Loucy (cell line): ENCODE results near the gene DCST1.

Experiments used
- H2AFZ ChIP-seq: fragments of 200-600 bp; sonication (generic); 2 replicates; pipeline ENCODE4 v1.6.0; 2016; ENCODE audit warnings: antibody characterized with exemption, mild to moderate bottlenecking, low read length, moderate library complexity
- H3F3A ChIP-seq: fragments of 200-600 bp; 2 replicates; pipeline ENCODE4 v1.6.0; 2016; ENCODE audit warnings: antibody characterized with exemption, low read depth, mild to moderate bottlenecking
- H3K27me3 ChIP-seq: fragments of 200-600 bp; sonication (generic); 2 replicates; pipeline ENCODE4 v1.6.1; 2014; ENCODE audit warnings: low read length, mild to moderate bottlenecking; ENCODE audit not compliant: insufficient read depth, poor library complexity, severe bottlenecking
- H3K36me3 ChIP-seq: fragments of 200-600 bp; sonication (generic); 2 replicates; pipeline ENCODE4 v1.6.1; 2016; ENCODE audit warnings: low read length; ENCODE audit not compliant: insufficient read depth
- H3K4me1 ChIP-seq: fragments of 200-600 bp; sonication (generic); 2 replicates; pipeline ENCODE4 v1.5.1; 2014; ENCODE audit warnings: low read length, mild to moderate bottlenecking; ENCODE audit not compliant: insufficient read depth, poor library complexity, severe bottlenecking
- H3K4me2 ChIP-seq: fragments of 200-600 bp; sonication (generic); 2 replicates; pipeline ENCODE4 v1.6.0; 2014; ENCODE audit warnings: antibody characterized with exemption, low read length, low read depth, mild to moderate bottlenecking; ENCODE audit not compliant: poor library complexity, severe bottlenecking
- H3K4me3 ChIP-seq: fragments of 200-600 bp; sonication (generic); 2 replicates; pipeline ENCODE4 v1.5.1; 2014; ENCODE audit warnings: low read length, mild to moderate bottlenecking, mixed read lengths; ENCODE audit not compliant: poor library complexity, severe bottlenecking
- H3K79me2 ChIP-seq: fragments of 200-600 bp; sonication (generic); 2 replicates; pipeline ENCODE4 v1.6.1; 2014; ENCODE audit warnings: low read length; ENCODE audit not compliant: insufficient read depth
- H3K9ac ChIP-seq: fragments of 200-600 bp; sonication (generic); 2 replicates; pipeline ENCODE4 v1.6.0; 2014; ENCODE audit warnings: mild to moderate bottlenecking, low read depth, low read length, moderate library complexity; ENCODE audit not compliant: poor library complexity, severe bottlenecking
- H3K9me2 ChIP-seq: fragments of 200-600 bp; sonication (generic); replicated peaks from 2 replicates; pipeline ENCODE4 v1.6.1; 2016; ENCODE audit warnings: low read depth, low read length, mixed read lengths
- H3K9me3 ChIP-seq: fragments of 200-600 bp; sonication (generic); 2 replicates; pipeline ENCODE4 v1.6.1; 2014; ENCODE audit warnings: mild to moderate bottlenecking, antibody characterized with exemption, low read length, low read depth; ENCODE audit not compliant: insufficient read depth
- H4K20me1 ChIP-seq: fragments of 200-600 bp; sonication (generic); 2 replicates; pipeline ENCODE4 v1.6.0; 2014; ENCODE audit warnings: antibody characterized with exemption, low read length, mild to moderate bottlenecking; ENCODE audit not compliant: insufficient read depth, poor library complexity, severe bottlenecking
- CTCF ChIP-seq: fragments of 200-600 bp; sonication (generic); conservative IDR thresholded peaks from 2 replicates; pipeline ENCODE4 v1.5.1; 2014; ENCODE audit warnings: mild to moderate bottlenecking, antibody characterized with exemption, low read length
- EZH2phosphoT487 ChIP-seq: fragments of 200-600 bp; IDR thresholded peaks from 2 replicates; pipeline ENCODE4 v1.6.1; 2018; ENCODE audit warnings: antibody characterized with exemption, mild to moderate bottlenecking, moderate library complexity, borderline replicate concordance

DCST1 gene

DNA sequence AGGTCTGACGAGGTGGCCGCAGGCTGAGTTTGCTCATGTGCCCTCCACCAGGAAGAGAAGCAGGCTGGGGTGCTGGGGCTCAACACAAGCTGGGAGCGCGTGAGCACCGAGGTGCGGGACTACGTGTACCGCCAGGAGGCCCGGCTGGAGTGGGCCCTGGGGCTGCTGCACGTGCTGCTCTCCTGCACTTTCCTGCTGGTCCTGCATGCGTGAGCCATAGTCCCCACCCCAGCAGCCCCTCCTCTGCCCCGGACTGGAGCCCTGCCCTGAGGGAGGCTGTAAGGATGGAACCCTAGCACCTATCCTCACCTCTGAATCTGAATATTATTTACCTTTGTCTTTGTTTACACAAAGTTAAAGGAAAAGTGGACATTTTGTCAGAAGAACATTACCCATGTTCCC is 9.7 kb downstream of the DCST1 start:
- Histone ChIP-seq H3K9ac (no peak overlapping the region), H3K4me2 (no peak overlapping the region), H4K20me1 (no peaks in the 10 kb centered on the region), H3F3A (no peaks in the 10 kb centered on the region), H3K4me1 (peaks cover 15% of the 10 kb centered on the region), H3K27me3 (no peaks in the 10 kb centered on the region), H3K9me3 (no peaks in the 10 kb centered on the region), H3K4me3 (no peak overlapping the region), H3K9me2 (no peaks in the 10 kb centered on the region), H2AFZ (no peak overlapping the region), H3K79me2 (no peaks in the 10 kb centered on the region), H3K36me3 (no peaks in the 10 kb centered on the region)
- TF ChIP-seq CTCF (no peak), EZH2phosphoT487 (no peak)

GRCh38 chr1:155043793-155044192 is 10.2 kb downstream of the DCST1 start:
- H3K4me2 ChIP-seq, result no peak overlapping the region
- no peaks in the 10 kb centered on the region for H3K79me2 ChIP-seq
- H3K9me3 ChIP-seq, result no peaks in the 10 kb centered on the region
- H2AFZ ChIP-seq, result no peak overlapping the region
- H3K4me3 ChIP-seq, result no peak overlapping the region
- no peaks in the 10 kb centered on the region for H3F3A ChIP-seq
- no peaks in the 10 kb centered on the region for H3K27me3 ChIP-seq
- no peak for TF ChIP-seq EZH2phosphoT487
- TF ChIP-seq CTCF, result no peak
- H3K9me2 ChIP-seq, result no peaks in the 10 kb centered on the region
- peaks cover 13% of the 10 kb centered on the region for H3K4me1 ChIP-seq
- H4K20me1 ChIP-seq, result no peaks in the 10 kb centered on the region
- no peaks in the 10 kb centered on the region for H3K36me3 ChIP-seq
- H3K9ac ChIP-seq, result no peak overlapping the region

GRCh38 chr1:155044365-155044764 is 10.7 kb downstream of the DCST1 start:
- H3K4me2 ChIP-seq, result no peak overlapping the region
- H3K27me3 ChIP-seq, result no peaks in the 10 kb centered on the region
- H3K79me2 ChIP-seq, result no peaks in the 10 kb centered on the region
- no peaks in the 10 kb centered on the region for H3F3A ChIP-seq
- H3K36me3 ChIP-seq, result no peaks in the 10 kb centered on the region
- H3K4me3 ChIP-seq, result no peak overlapping the region
- no peak overlapping the region for H3K9ac ChIP-seq
- H3K9me3 ChIP-seq, result no peaks in the 10 kb centered on the region
- TF ChIP-seq CTCF, result no peak
- no peak for TF ChIP-seq EZH2phosphoT487
- no peaks in the 10 kb centered on the region for H4K20me1 ChIP-seq
- H3K4me1 ChIP-seq, result peaks cover 8% of the 10 kb centered on the region
- peak overlapping the region; percentile 55; the same call in 1 of the 2 replicates for H2AFZ ChIP-seq
- no peaks in the 10 kb centered on the region for H3K9me2 ChIP-seq
